Measurements from ENCODE around the gene SLC9B1.
A peak's percentile ranks its signal among the peaks of the same experiment; 100 is the strongest.
"Not testable (repeated sequence)": the region's sequence is repeated elsewhere in the genome, so short reads cannot be mapped to it uniquely, and the experiment has no call there.

SLC9B1 gene

GRCh38 chr4:102981005-102981404, 38.5 kb downstream of the SLC9B1 start:
- no peak for DNase-seq (ENCODE audit: low read depth)
- no peak overlapping the region for H3K4me3 ChIP-seq (ENCODE audit: low read length)
- no peak for TF ChIP-seq CTCF (conservative IDR thresholded peaks at IDR 0.05; ENCODE audit: low read depth, low read length)

GRCh38 chr4:102961813-102962212, 57.7 kb downstream of the SLC9B1 start:
- H3K4me3 ChIP-seq (ENCODE audit: low read length); DNase-seq (ENCODE audit: low read depth): not testable (repeated sequence)

- no peak for TF ChIP-seq CTCF (conservative IDR thresholded peaks at IDR 0.05; ENCODE audit: low read depth, low read length)
- no peak overlapping the region for H3K4me3 ChIP-seq (ENCODE audit: low read length)
- DNase-seq (ENCODE audit: low read depth): no peak
Measured at GRCh38 chr4:102959496-102959895, 60.0 kb downstream of the SLC9B1 start.

- DNase-seq (ENCODE audit: low read depth): no peak
- no peak overlapping the region for H3K4me3 ChIP-seq (ENCODE audit: low read length)
- no peak for TF ChIP-seq CTCF (conservative IDR thresholded peaks at IDR 0.05; ENCODE audit: low read depth, low read length)
Measured at GRCh38 chr4:102945066-102945465, 74.4 kb downstream of the SLC9B1 start.

GRCh38 chr4:102938063-102938462, 81.4 kb downstream of the SLC9B1 start:
- not testable (repeated sequence) for DNase-seq (ENCODE audit: low read depth); H3K4me3 ChIP-seq (ENCODE audit: low read length)

GRCh38 chr4:102935716-102936115, 83.8 kb downstream of the SLC9B1 start:
- no peak overlapping the region for H3K4me3 ChIP-seq (ENCODE audit: low read length)
- no peak for DNase-seq (ENCODE audit: low read depth)
- TF ChIP-seq CTCF (conservative IDR thresholded peaks at IDR 0.05; ENCODE audit: low read depth, low read length): no peak

- not testable (repeated sequence) for DNase-seq (ENCODE audit: low read depth); H3K4me3 ChIP-seq (ENCODE audit: low read length)
Measured at GRCh38 chr4:102919697-102920096, 99.8 kb downstream of the SLC9B1 start.

- H3K4me3 ChIP-seq (ENCODE audit: low read length): no peak overlapping the region
- no peak for TF ChIP-seq CTCF (conservative IDR thresholded peaks at IDR 0.05; ENCODE audit: low read depth, low read length)
- no peak for DNase-seq (ENCODE audit: low read depth)
Measured at GRCh38 chr4:102918859-102919258, 100.6 kb downstream of the SLC9B1 start.

GRCh38 chr4:102901804-102902203, 117.7 kb downstream of the SLC9B1 start:
- DNase-seq (ENCODE audit: low read depth): no peak
- no peak for TF ChIP-seq CTCF (conservative IDR thresholded peaks at IDR 0.05; ENCODE audit: low read depth, low read length)
- H3K4me3 ChIP-seq (ENCODE audit: low read length): no peak overlapping the region

GRCh38 chr4:102897610-102898009, 121.9 kb downstream of the SLC9B1 start:
- not testable (repeated sequence) for DNase-seq (ENCODE audit: low read depth); H3K4me3 ChIP-seq (ENCODE audit: low read length)

- not testable (repeated sequence) for DNase-seq (ENCODE audit: low read depth); H3K4me3 ChIP-seq (ENCODE audit: low read length)
Measured at GRCh38 chr4:102896547-102896946, 123.0 kb downstream of the SLC9B1 start.

GRCh38 chr4:102889866-102890265, 129.6 kb downstream of the SLC9B1 start:
- H3K4me3 ChIP-seq (ENCODE audit: low read length): not testable (repeated sequence)
- DNase-seq (ENCODE audit: low read depth): peak; percentile 16

GRCh38 chr4:102888570-102888969, 130.9 kb downstream of the SLC9B1 start:
- H3K4me3 ChIP-seq (ENCODE audit: low read length); DNase-seq (ENCODE audit: low read depth): not testable (repeated sequence)
